WERI-Rb-1 (cell line): ENCODE results near the gene CRCP.
A peak's percentile ranks its signal among the peaks of the same experiment; 100 is the strongest.

Source experiments
- DNase-seq: peaks from one replicate; pipeline ENCODE4 v3.0.0-alpha.2; 2020
- H3K27ac ChIP-seq: fragments of 250-450 bp; sonication (Bioruptor Pico); 2 replicates; pipeline ENCODE4 v1.5.1; 2020; ENCODE audit warnings: mild to moderate bottlenecking, moderate library complexity
- H3K27me3 ChIP-seq: fragments of 250-450 bp; sonication (Bioruptor Pico); 2 replicates; pipeline ENCODE4 v1.5.1; 2021; ENCODE audit warnings: mild to moderate bottlenecking, low read depth, moderate library complexity; ENCODE audit not compliant: insufficient read depth, severe bottlenecking
- H3K36me3 ChIP-seq: fragments of 250-450 bp; sonication (Bioruptor Pico); 2 replicates; pipeline ENCODE4 v1.5.1; 2020; ENCODE audit warnings: mild to moderate bottlenecking, moderate library complexity
- H3K4me3 ChIP-seq: 2 replicates; pipeline ENCODE4 v1.5.1; 2011; ENCODE audit warnings: low read depth, mild to moderate bottlenecking, control low read depth, low read length
- H3K9me3 ChIP-seq: fragments of 250-450 bp; sonication (Bioruptor Pico); 2 replicates; pipeline ENCODE4 v1.5.1; 2021; ENCODE audit warnings: mild to moderate bottlenecking, moderate library complexity; ENCODE audit not compliant: severe bottlenecking
- TF ChIP-seq, protein P1 (sequence below): IDR thresholded peaks from 2 replicates; pipeline ENCODE4 v1.5.1; 2011; ENCODE audit warnings: low read depth, mild to moderate bottlenecking, control low read depth, inconsistent platforms, low read length

CRCP gene

DNA sequence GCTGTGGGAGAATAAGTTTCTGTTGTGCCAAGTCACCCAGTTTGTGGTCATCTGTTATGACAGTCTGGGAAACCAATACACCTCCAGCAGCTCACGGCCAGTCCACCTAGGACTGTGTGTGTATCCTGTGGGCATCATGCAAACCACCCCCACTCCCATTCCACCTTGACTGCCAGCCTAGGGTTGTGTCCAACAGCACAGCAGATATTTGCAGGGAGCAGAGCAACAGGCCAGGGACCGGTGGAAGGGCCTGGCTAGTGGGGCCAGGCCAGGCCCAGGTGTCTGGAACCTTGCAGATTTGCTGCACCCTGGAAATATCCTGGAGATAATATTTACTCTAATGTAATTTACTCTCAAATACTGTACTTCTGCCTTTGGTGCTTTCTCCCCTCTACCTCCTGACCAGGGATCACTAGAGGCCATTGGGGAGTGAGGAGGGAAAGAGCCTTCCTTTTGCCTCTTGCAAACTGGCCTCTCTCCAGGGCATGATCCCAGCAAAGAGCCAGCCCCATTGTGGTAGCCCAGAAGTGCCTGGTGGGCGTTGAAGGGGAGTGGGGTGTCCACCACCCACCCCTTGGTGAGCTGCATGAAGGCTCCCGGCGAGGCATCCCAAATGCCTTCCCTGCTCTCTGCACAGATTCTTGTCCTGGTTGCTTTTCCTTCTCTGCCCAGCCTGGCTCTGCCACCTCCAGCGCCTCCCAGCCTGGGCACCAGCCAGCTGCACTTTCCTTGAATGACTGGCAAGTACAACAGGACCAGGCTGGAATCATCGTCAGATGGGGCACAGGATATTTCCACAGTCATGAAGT lies 75.3 kb downstream of the CRCP start:
- no peaks in the 10 kb centered on the region for H3K9me3 ChIP-seq
- DNase-seq: no peak
- no peaks in the 10 kb centered on the region for H3K36me3 ChIP-seq
- H3K27me3 ChIP-seq: no peaks in the 10 kb centered on the region
- H3K27ac ChIP-seq: no peak overlapping the region
- no peak overlapping the region for H3K4me3 ChIP-seq
- TF ChIP-seq, protein P1, sequence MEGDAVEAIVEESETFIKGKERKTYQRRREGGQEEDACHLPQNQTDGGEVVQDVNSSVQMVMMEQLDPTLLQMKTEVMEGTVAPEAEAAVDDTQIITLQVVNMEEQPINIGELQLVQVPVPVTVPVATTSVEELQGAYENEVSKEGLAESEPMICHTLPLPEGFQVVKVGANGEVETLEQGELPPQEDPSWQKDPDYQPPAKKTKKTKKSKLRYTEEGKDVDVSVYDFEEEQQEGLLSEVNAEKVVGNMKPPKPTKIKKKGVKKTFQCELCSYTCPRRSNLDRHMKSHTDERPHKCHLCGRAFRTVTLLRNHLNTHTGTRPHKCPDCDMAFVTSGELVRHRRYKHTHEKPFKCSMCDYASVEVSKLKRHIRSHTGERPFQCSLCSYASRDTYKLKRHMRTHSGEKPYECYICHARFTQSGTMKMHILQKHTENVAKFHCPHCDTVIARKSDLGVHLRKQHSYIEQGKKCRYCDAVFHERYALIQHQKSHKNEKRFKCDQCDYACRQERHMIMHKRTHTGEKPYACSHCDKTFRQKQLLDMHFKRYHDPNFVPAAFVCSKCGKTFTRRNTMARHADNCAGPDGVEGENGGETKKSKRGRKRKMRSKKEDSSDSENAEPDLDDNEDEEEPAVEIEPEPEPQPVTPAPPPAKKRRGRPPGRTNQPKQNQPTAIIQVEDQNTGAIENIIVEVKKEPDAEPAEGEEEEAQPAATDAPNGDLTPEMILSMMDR: no peak

DNA sequence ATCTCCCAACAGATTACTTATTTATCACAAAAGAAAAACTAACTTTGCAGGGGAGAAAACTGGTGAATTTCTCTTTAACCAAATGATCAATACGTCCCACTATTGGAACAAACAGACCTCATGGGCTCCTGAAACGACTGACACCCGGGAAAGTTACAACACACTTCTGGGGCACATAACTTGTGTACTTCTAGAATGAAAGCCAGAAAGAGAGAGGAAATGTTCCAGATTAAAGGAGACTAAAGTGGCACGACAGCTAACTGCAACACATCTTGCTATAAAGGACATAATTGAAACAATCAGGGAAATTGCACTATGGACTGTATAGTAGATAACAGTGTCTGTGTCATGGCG lies 75.8 kb downstream of the CRCP start:
- Histone ChIP-seq H3K27me3 (no peaks in the 10 kb centered on the region), H3K9me3 (no peaks in the 10 kb centered on the region), H3K27ac (no peak overlapping the region), H3K36me3 (no peaks in the 10 kb centered on the region), H3K4me3 (no peak overlapping the region)
- DNase-seq: no peak
- TF ChIP-seq, protein P1: no peak

DNA sequence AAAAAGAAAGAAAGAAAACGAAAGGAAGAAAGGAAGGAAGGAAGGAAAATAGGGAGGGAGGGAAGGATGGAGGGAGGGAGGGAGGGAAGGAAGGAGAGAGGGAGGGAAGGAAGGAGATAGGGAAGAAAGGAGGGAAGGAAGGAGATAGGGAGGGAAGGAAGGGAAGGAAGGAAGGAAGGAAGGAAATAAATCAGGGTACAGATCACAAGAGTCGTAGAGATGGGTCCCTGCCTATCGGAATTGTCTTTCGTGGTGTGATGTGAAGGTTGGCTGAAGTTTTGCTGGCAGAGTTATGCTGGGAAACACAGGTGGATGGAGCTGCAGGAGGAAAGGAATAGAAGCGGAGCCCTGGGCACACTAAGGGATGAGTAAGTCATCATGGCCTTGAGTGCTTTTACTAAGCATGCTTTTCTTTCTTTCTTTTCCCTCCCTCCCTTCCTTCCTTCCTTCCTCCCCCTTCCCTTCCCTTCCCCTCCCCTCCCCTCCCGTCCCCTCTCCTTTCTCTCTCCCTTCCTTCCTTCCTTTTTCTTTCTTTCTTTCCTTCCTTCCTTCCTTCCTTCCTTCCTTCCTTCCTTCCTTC lies 78.6 kb downstream of the CRCP start:
- TF ChIP-seq, protein P1: no peak
- DNase-seq: no peak
- Histone ChIP-seq H3K9me3 (no peaks in the 10 kb centered on the region), H3K4me3 (no peak overlapping the region), H3K36me3 (no peaks in the 10 kb centered on the region), H3K27me3 (no peaks in the 10 kb centered on the region), H3K27ac (no peak overlapping the region)

DNA sequence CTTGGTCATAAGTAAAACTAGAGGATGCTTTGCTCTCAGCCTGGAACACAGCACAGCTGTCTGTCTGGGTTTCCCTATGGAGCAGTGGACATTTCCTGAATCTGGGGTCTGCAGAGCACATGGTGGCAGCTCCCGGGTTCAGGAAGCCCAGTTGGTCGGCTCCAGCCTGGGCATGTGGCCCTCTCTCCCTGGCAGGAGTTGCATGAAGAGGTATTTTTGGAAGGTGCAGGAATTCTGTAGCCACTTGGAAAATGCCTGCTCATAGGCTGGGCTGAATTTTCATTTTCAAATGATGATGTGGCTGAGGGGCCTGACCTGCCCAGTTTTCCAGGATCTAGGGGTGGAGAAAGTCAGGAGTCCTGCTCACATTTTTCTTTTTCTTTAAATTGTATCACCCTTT lies 83.8 kb downstream of the CRCP start:
- H3K4me3 ChIP-seq: no peak overlapping the region
- H3K27me3 ChIP-seq: no peaks in the 10 kb centered on the region
- no peaks in the 10 kb centered on the region for H3K9me3 ChIP-seq
- H3K27ac ChIP-seq: no peak overlapping the region
- no peaks in the 10 kb centered on the region for H3K36me3 ChIP-seq
- TF ChIP-seq, protein P1: no peak
- DNase-seq: no peak

DNA sequence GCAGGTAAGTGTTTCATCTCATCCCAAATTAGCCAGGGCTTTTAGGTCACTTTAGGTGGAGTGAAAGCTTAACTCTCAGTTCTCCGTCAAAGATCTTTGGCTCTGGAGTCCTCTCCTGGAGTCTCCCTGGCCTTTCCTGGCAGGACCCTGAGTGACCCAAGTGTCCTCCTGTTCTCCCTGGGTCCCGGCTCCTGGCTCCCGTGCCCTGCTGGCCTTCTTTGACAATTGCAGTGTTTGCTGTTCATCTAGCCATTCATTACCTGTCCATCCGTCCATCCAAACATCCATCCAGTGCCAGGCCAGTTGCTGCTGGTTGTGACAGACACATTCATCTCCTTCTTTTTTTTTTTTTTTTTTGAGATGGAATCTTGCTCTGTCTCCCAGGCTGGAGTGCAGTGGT lies 84.3 kb downstream of the CRCP start:
- no peaks in the 10 kb centered on the region for H3K9me3 ChIP-seq
- TF ChIP-seq, protein P1: 0 out of 2 replicates have a peak, but pooled peaks have one; percentile 1
- no peak for DNase-seq
- H3K27me3 ChIP-seq: no peaks in the 10 kb centered on the region
- H3K27ac ChIP-seq: no peak overlapping the region
- no peaks in the 10 kb centered on the region for H3K36me3 ChIP-seq
- no peak overlapping the region for H3K4me3 ChIP-seq

DNA sequence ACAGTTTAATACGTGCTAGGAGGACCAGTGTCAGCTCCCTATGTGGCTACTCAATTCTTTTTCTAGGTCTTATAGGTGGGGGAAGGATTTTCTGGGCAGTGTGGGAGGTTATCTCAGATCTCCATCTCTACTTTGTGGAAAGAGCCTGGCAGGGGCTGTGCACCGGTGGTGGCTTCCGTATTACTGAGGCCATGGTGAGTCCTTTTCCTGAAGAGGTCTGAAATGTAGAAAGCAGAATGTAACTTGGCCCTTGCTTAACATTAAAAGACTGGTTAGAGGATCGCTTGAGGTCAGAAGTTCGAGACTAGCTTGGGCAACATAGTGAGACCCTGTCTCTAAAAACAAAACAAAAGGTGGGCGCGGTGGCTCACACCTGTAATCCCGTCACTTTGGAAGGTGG lies 87.8 kb downstream of the CRCP start:
- no peak overlapping the region for H3K27ac ChIP-seq
- peaks cover 6% of the 10 kb centered on the region; the same call in 1 of the 2 replicates for H3K36me3 ChIP-seq
- H3K9me3 ChIP-seq: no peaks in the 10 kb centered on the region
- TF ChIP-seq, protein P1: no peak
- H3K27me3 ChIP-seq: no peaks in the 10 kb centered on the region
- DNase-seq: no peak
- H3K4me3 ChIP-seq: no peak overlapping the region
